SK-N-MC (cell line): ENCODE data around the gene HOTAIR.
A peak's percentile ranks its signal among the peaks of the same experiment; 100 is the strongest.

Experiments
- DNase-seq: peaks from one replicate; pipeline ENCODE4 v3.0.0-alpha.2; 2011; ENCODE audit warnings: low read depth, low spot score
- H3K27ac ChIP-seq: fragments of 200-600 bp; sonication (generic); 2 replicates; pipeline ENCODE4 v1.5.1; 2016; ENCODE audit warnings: mixed run types
- H3K36me3 ChIP-seq: fragments of 200-600 bp; sonication (generic); 2 replicates; pipeline ENCODE4 v1.6.1; 2017; ENCODE audit warnings: antibody characterized with exemption, low read length, mixed read lengths; ENCODE audit not compliant: insufficient read depth
- H3K4me3 ChIP-seq: fragments of 200-600 bp; sonication (generic); 2 replicates; pipeline ENCODE4 v1.5.1; 2016
- H3K9ac ChIP-seq: fragments of 200-600 bp; sonication (generic); 2 replicates; pipeline ENCODE4 v1.8.0; 2017; ENCODE audit warnings: mixed run types, mixed read lengths; ENCODE audit not compliant: insufficient read length
- H3K9me3 ChIP-seq: fragments of 200-600 bp; sonication (generic); 2 replicates; pipeline ENCODE4 v1.6.1; 2017; ENCODE audit warnings: low read depth, mild to moderate bottlenecking, antibody characterized with exemption, low read length, moderate library complexity, mixed read lengths
- EZH2 ChIP-seq: fragments of 200-600 bp; sonication (generic); IDR thresholded peaks from one replicate; pipeline ENCODE4 v1.6.1; 2017; ENCODE audit warnings: antibody characterized with exemption
- FOXP2 ChIP-seq: optimal IDR thresholded peaks from 2 replicates; pipeline ENCODE3; 2011; ENCODE audit warnings: mild to moderate bottlenecking, moderate library complexity; ENCODE audit not compliant: insufficient read depth; ENCODE audit errors: extremely low read length, control extremely low read depth
- POLR2AphosphoS5 ChIP-seq: IDR thresholded peaks from 2 replicates; pipeline ENCODE4 v1.6.1; 2012; ENCODE audit warnings: mild to moderate bottlenecking, low read depth, low read length, borderline replicate concordance

The HOTAIR gene

DNA sequence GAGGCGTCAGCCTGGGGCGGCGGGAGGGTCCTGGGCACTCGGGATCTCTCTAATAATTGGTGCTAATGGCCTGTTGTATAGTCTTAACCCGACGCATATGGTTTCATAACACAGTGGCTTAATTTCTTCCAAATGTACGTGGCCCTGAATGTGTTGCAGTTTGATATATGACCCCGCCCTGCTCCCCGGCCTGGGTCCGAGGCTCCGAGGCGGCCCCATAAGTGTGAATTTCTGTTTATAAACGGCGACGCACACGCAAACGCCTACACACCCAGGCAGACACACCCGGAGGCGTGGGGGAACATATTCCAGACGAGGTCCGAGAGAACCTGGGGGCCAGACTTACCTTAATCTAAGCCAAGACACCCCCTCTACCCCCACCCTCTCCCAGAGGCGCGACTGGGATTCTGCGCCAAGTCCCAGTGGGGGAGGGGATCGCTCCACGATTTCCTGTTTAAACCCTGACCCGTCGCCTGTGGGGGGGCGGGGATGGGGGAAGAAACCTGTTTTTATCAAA is 43.8 kb upstream of the HOTAIR start:
- H3K36me3 ChIP-seq, result no peaks in the 10 kb centered on the region
- H3K9me3 ChIP-seq, result no peaks in the 10 kb centered on the region
- no peak for TF ChIP-seq FOXP2
- peak; percentile 45; the same call in 1 of the 2 replicates for TF ChIP-seq POLR2AphosphoS5
- TF ChIP-seq EZH2, result no peak
- peak overlapping the region; percentile 93 for H3K9ac ChIP-seq
- peak overlapping the region; percentile 95 for H3K4me3 ChIP-seq
- peak overlapping the region; percentile 96 for H3K27ac ChIP-seq
- no peak for DNase-seq

DNA sequence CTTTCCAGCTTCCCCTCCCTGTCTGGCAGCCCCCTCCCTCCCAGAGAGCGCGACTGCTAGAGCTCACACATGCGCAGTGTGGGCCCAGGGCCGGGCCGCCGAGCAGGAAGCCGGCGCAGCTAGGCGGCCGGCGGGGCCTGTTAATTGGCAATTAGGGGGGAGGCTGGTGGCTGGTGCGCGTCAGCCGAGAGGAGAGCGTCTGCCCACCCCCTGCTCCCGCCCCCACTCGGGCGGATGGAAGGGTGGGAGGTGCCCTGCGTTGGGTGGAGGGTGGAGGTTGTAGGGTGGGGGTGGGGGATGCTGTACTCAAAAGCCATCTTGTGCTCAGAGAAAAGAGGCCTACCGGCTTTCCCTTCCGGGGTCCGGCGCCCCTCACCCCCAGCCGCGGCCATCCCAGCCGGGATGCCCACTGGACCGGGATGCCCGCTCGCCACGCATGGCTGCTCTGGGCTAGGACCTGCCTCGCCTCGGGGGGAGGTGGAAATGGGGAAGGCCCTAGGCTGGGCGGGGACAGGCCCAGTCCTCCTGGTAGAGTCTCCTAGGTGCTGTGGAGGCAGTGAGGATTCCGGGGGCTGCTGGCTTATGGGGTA is 43.2 kb upstream of the HOTAIR start:
- H3K9me3 ChIP-seq, result no peaks in the 10 kb centered on the region
- TF ChIP-seq FOXP2, result no peak
- TF ChIP-seq POLR2AphosphoS5, result peak; percentile 44
- no peak for TF ChIP-seq EZH2
- H3K27ac ChIP-seq, result peak overlapping the region; percentile 96
- peak overlapping the region; percentile 95 for H3K4me3 ChIP-seq
- no peaks in the 10 kb centered on the region for H3K36me3 ChIP-seq
- DNase-seq, result peak; percentile 82
- peak overlapping the region; percentile 93 for H3K9ac ChIP-seq

DNA sequence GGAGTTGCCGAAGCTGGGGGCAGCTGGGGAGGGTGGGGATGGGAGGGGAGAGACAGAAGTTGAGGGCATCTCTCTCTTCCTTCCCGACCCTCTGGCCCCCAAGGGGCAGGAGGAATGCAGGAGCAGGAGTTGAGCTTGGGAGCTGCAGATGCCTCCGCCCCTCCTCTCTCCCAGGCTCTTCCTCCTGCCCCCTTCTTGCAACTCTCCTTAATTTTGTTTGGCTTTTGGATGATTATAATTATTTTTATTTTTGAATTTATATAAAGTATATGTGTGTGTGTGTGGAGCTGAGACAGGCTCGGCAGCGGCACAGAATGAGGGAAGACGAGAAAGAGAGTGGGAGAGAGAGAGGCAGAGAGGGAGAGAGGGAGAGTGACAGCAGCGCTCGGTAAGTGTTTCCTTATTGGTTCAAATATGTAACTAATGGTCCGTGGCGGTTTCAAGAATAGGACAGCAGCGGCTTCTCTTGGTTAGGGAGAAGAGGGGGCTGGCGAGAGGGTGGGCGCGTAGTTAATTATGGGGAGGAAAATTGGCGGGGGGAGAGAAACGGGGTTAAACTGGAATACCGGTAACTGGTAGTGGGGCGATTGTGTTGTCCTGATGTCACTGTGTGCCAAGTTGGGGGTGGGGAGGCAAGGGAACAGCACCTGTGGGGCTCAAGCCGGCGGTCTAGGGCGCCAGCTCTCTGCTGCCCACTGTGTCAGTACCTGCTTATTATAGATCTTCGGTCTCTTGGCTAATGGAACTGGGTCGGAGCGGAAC is 42.5 kb upstream of the HOTAIR start:
- Histone ChIP-seq H3K36me3 (no peaks in the 10 kb centered on the region), H3K9me3 (no peaks in the 10 kb centered on the region), H3K4me3 (peak overlapping the region; percentile 95), H3K9ac (peak overlapping the region; percentile 70), H3K27ac (peak overlapping the region; percentile 95)
- no peak for DNase-seq
- TF ChIP-seq POLR2AphosphoS5, result no peak; the same call in 1 of the 2 replicates
- TF ChIP-seq FOXP2, result no peak
- no peak for TF ChIP-seq EZH2

DNA sequence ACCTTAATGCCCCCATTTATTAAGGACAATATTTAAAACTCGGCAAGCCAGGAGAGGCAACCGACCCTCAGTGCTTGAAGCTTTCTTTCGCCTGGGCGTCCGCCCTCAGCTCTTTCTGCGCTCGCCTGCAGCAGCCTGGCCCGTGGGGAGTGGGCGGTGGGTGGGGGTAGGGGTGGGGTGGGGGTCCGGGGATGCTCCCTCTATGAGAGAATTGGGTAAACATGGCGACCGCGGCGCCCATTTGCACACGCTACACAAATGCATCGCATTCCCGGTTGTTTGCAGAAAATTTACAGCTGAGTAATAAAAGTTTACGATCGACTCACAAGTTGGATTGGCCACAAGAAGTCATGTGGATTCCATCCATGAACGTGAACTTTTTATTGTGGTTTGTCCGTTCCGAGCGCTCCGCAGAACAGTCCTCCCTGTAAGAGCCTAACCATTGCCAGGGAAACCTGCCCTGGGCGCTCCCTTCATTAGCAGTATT is 41.8 kb upstream of the HOTAIR start:
- Histone ChIP-seq H3K4me3 (peak overlapping the region; percentile 95), H3K36me3 (no peaks in the 10 kb centered on the region), H3K27ac (peak overlapping the region; percentile 95), H3K9ac (peak overlapping the region; percentile 78), H3K9me3 (no peaks in the 10 kb centered on the region)
- TF ChIP-seq POLR2AphosphoS5 (peak; percentile 75), EZH2 (no peak), FOXP2 (no peak)
- DNase-seq, result no peak

DNA sequence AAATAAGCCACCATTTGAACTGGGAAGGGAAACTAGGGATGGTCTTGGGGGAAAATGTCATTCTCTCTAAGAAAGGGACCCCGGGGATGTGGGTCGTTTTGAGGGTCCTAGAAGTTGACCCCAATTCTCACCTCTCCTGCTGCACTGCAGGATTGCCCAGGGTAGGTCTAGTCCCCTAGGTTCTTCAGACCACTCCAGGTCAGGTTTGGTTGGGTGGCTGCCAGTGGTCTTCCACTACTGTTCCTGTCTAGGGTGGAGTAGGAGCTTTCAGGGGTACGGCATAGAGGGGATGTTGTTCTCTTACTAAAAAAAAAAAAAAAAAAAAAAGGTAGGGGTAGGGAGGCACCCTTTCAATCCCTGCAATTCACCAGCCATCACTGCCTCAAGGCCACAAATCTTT is 41.3 kb upstream of the HOTAIR start:
- no peaks in the 10 kb centered on the region for H3K9me3 ChIP-seq
- peak overlapping the region; percentile 78 for H3K9ac ChIP-seq
- no peak for DNase-seq
- H3K36me3 ChIP-seq, result no peaks in the 10 kb centered on the region
- TF ChIP-seq EZH2 (no peak), POLR2AphosphoS5 (no peak), FOXP2 (no peak)
- peak overlapping the region; percentile 95 for H3K27ac ChIP-seq
- peak overlapping the region; percentile 95 for H3K4me3 ChIP-seq

DNA sequence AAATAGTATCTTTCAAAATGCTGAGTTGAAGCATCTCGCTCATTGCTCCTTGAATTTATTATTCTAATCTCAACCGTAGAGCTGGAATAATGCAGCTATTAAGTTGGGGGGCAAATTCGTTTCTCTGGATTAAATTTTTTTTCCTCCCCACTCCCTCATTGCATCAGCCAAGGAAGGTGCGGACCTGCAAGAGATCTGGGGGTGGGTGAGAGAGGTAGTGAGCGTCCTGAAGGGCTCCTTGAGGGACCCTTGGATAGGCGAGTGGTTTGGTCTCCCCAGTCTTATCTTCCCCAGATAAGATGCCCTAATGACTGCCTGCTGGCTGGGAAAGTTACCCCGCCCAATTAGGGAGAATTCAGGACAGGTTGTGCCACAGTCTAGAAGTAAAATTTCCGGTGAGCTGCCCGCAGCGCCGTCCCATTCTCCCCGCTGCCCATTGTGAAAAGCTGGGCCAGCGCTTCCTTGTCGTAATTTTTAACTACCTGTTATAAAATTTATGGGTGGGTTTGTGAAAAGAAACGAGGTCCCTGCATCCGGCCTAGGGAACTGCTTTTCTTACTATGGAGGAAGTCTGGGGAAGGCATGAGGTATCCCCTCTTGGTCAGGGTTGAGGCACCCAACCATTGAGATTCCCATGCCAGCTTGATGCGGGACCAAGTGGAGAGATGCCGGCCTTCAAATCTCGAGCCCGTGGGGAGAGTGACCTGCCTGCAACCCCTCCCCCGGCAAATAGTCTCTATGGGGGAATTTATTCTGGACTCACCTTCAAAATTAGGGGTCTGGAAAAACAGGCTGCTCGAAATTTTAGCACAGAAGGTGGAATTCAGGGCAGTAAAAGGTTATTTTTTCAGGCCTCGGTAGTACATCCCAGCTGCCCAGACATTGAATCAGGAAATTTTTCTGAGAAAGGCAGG is 40.5 kb upstream of the HOTAIR start:
- Histone ChIP-seq H3K4me3 (no peak overlapping the region), H3K9ac (no peak overlapping the region), H3K9me3 (no peaks in the 10 kb centered on the region), H3K27ac (peak overlapping the region; percentile 95), H3K36me3 (no peaks in the 10 kb centered on the region)
- no peak for DNase-seq
- TF ChIP-seq FOXP2 (no peak), EZH2 (no peak), POLR2AphosphoS5 (no peak)

DNA sequence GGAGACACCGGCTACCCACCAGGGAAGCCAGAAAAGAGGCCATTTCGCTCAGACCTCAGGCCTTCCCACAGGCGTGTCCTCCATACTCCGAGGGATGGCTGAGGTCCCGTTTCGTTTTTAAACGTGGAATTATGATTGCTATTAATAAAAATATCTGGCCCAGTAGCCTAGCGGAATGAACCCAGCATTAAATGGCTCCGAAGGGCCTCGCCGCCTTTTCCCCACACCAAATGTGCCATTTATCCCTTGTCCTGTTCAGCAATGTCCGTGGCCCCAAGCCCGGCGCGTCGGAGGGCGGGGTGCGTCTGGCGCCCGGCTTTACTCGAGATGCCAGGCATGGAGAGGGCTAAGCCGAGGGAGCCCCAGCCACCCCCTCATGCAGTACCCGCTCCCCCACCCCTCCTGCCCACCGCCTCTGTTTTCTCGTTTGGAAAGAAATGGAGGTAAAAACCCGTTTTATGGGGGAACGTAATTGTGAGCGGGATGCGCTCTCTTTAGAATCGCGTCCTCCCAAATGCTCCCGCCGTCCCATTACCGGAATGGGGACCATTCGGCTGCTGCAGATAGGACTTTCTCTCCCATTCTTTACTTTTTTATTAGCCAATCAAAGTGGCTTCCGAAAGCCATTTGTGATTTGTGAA is 39.7 kb upstream of the HOTAIR start:
- DNase-seq, result no peak
- Histone ChIP-seq H3K9me3 (no peaks in the 10 kb centered on the region), H3K27ac (peak overlapping the region; percentile 77), H3K4me3 (no peak overlapping the region), H3K36me3 (no peaks in the 10 kb centered on the region), H3K9ac (no peak overlapping the region)
- no peak for TF ChIP-seq EZH2
- no peak for TF ChIP-seq POLR2AphosphoS5

DNA sequence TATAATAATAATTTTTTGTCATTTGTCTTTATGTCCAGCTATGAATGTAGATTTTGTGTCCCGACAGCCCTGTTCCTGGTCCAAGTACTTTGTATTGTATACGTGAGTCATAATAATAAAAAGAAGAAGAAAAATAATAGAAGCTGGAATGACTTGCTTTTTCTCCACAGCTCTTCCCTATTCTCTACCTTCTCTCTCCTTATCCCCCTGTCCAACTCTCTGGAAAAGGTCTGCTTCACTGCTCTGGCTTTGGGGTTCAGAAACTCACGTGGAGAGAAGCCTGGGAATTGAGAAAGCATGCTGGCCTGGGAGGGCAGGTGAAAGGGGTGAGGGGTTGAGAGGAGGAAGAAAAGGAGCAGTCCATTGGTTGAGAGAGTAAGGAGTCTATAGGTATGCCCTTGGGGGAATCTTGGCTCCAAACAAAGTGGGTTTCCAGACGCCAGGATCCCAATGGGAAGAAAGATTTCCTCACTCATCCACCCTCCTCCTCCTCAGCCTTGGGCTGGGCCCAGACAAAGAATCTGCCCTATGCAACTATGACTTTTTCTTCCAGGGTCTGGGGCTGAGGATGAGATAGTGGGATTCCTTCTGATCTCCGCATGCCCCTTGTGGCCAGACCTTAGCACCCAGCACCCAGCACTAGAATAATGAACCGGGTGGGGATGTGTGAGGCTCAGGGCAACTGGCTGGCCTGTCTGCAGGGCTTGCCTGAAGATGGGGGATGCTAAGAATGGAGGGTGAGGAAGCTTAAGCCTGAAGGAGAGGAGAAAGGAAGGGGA is 38.1 kb upstream of the HOTAIR start:
- no peaks in the 10 kb centered on the region for H3K36me3 ChIP-seq
- no peak overlapping the region for H3K9ac ChIP-seq
- no peak for DNase-seq
- no peak overlapping the region for H3K4me3 ChIP-seq
- H3K9me3 ChIP-seq, result no peaks in the 10 kb centered on the region
- peak overlapping the region; percentile 76 for H3K27ac ChIP-seq
- TF ChIP-seq FOXP2, result no peak
- no peak for TF ChIP-seq EZH2
- no peak for TF ChIP-seq POLR2AphosphoS5
